B cell (primary cell): ENCODE data around the gene CHST11.

Experiments
- EZH2 ChIP-seq: IDR thresholded peaks from 2 replicates; pipeline ENCODE4 v1.6.1; 2012; ENCODE audit warnings: borderline replicate concordance, low read depth, mild to moderate bottlenecking, moderate library complexity, low read length; ENCODE audit not compliant: insufficient read depth, poor library complexity, severe bottlenecking
- TF ChIP-seq, protein P1 (sequence below): fragments of 200-600 bp; IDR thresholded peaks from one replicate; pipeline ENCODE4 v1.8.0; 2022; ENCODE audit warnings: antibody characterized with exemption, mild to moderate bottlenecking

DNA sequence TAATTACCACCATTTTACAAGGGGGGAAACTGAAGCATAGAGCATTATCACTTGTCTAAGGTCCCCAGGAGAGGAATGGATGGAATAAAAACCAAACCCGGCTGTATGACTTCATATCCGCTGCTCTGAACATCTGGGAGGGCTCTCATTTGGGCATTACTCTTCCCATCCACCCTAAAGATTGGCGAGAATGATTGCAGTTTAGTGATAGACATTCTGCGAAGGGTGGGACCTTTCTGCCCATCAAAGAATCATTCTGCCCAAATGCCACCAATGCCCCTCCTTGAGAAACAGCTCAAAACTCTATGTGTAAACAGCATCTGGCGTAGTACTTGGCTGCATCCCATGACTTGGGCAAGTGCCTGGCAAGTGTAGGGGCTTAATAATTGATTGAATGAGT is 11.6 kb downstream of the CHST11 start:
- TF ChIP-seq, protein P1, sequence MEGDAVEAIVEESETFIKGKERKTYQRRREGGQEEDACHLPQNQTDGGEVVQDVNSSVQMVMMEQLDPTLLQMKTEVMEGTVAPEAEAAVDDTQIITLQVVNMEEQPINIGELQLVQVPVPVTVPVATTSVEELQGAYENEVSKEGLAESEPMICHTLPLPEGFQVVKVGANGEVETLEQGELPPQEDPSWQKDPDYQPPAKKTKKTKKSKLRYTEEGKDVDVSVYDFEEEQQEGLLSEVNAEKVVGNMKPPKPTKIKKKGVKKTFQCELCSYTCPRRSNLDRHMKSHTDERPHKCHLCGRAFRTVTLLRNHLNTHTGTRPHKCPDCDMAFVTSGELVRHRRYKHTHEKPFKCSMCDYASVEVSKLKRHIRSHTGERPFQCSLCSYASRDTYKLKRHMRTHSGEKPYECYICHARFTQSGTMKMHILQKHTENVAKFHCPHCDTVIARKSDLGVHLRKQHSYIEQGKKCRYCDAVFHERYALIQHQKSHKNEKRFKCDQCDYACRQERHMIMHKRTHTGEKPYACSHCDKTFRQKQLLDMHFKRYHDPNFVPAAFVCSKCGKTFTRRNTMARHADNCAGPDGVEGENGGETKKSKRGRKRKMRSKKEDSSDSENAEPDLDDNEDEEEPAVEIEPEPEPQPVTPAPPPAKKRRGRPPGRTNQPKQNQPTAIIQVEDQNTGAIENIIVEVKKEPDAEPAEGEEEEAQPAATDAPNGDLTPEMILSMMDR = no peak
- TF ChIP-seq EZH2 = no peak
